Measurements from ENCODE around the gene GRK5.

- TF ChIP-seq EZH2 (IDR thresholded peaks at IDR 0.05) (no peak), CTCF (IDR thresholded peaks at IDR 0.05) (no peak)
These were observed 90.0 kb downstream of the GRK5 start for GRCh38 chr10:119297207-119297968.
